ENCODE data around the gene GPR108.
"Not testable (repeated sequence)": the region's sequence is repeated elsewhere in the genome, so short reads cannot be mapped to it uniquely, and the experiment has no call there.

Gene GPR108

DNA sequence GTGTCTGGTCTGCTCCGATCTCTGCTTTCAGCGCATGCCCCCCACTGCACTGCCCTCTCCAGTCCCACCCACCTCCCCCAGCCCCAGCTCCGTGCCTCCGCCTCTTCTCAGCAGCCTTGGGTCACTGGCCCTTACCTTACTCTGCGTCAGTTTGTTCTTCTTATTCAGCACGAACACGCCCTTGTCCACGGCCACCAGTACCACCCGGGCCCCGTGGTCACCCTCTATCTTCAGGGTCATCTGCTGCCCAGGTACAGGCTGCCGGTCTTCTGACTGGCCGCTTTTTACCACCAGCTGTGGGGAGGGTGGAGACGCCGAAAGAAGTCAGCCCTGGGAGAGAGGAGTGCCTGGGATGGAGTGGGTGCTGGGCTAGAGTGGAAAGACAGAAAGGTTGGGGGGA lies 27.8 kb downstream of the GPR108 start:
- H3K4me1 Mint-ChIP-seq: no peaks in the 10 kb centered on the region
- H3K4me3 Mint-ChIP-seq: no peak overlapping the region
- TF ChIP-seq, protein P1, sequence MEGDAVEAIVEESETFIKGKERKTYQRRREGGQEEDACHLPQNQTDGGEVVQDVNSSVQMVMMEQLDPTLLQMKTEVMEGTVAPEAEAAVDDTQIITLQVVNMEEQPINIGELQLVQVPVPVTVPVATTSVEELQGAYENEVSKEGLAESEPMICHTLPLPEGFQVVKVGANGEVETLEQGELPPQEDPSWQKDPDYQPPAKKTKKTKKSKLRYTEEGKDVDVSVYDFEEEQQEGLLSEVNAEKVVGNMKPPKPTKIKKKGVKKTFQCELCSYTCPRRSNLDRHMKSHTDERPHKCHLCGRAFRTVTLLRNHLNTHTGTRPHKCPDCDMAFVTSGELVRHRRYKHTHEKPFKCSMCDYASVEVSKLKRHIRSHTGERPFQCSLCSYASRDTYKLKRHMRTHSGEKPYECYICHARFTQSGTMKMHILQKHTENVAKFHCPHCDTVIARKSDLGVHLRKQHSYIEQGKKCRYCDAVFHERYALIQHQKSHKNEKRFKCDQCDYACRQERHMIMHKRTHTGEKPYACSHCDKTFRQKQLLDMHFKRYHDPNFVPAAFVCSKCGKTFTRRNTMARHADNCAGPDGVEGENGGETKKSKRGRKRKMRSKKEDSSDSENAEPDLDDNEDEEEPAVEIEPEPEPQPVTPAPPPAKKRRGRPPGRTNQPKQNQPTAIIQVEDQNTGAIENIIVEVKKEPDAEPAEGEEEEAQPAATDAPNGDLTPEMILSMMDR (IDR thresholded peaks at IDR 0.05): no peak
- no peak for DNase-seq
- no peaks in the 10 kb centered on the region for H3K9me3 Mint-ChIP-seq
- H3K27ac Mint-ChIP-seq: no peak overlapping the region
- no peaks in the 10 kb centered on the region for H3K36me3 Mint-ChIP-seq (ENCODE audit: low read depth)
- peaks cover 69% of the 10 kb centered on the region for H3K27me3 Mint-ChIP-seq (ENCODE audit: low read depth, poor library complexity)

DNA sequence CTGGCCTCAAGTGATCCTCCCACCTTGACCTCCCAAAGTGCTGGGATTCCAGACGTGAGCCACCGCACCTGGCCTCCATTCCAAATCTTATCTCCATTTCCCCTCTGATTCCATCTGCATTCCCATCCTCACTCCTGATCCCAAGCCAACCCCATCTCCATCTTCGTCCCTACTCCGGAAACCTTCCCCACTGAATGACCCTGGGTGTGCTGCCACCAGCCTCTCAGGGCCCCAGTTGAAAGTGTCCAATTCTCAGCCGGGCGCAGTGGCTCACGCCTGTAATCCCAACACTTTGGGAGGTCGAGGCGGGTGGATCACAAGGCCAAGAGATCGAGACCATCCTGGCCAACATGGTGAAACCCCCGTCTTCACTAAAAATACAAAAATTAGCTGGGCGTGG lies 28.5 kb downstream of the GPR108 start:
- H3K27me3 Mint-ChIP-seq (ENCODE audit: low read depth, poor library complexity): peaks cover 69% of the 10 kb centered on the region
- not testable (repeated sequence) for H3K36me3 Mint-ChIP-seq (ENCODE audit: low read depth); H3K4me1 Mint-ChIP-seq; DNase-seq; H3K27ac Mint-ChIP-seq; H3K4me3 Mint-ChIP-seq; H3K9me3 Mint-ChIP-seq

DNA sequence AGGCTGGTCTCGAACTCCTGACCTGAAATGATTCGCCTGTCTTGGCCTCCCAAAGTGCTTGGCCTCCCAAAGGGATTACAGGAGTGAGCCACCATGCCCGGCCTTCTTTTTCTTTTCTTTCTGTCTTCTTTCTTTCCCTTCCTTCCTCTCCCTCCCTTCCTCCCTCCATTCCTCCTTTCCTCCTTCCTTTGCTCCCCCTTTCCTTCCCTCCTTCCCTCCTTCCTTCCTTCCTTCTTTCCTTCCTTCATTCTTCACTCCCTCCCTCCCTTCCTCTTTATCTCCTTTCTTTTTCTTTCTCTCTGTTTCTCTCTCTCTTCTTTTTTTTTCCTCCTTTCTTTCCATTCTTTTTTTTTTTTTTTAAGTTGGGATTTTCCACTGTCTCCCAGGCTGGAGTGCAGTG lies 29.0 kb downstream of the GPR108 start:
- H3K4me3 Mint-ChIP-seq: no peak overlapping the region
- no peaks in the 10 kb centered on the region for H3K36me3 Mint-ChIP-seq (ENCODE audit: low read depth)
- no peak overlapping the region for H3K27ac Mint-ChIP-seq
- H3K9me3 Mint-ChIP-seq: no peaks in the 10 kb centered on the region
- H3K27me3 Mint-ChIP-seq (ENCODE audit: low read depth, poor library complexity): peaks cover 69% of the 10 kb centered on the region
- DNase-seq: no peak
- TF ChIP-seq, protein P1 (IDR thresholded peaks at IDR 0.05): no peak
- H3K4me1 Mint-ChIP-seq: no peaks in the 10 kb centered on the region

DNA sequence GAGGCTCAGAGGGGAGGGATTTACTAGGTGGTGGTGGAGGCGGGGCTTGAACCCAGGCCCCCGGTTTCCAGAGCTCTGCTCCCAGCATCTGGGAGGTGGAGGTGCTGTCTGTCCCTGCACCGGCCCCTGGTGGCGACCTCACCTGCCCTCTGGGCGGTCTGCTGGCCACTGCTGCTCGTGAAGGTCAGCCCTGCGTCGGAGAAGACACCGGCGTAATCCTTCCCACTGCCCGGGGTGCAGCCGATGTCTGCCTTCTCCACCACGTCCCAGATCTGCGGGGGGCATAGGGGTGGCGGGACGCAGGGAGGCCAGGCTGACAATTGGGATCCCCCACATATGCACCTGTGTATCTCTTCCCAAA lies 29.7 kb downstream of the GPR108 start:
- Mint-ChIP-seq H3K36me3 (ENCODE audit: low read depth) (no peaks in the 10 kb centered on the region), H3K27me3 (ENCODE audit: low read depth, poor library complexity) (peaks cover 68% of the 10 kb centered on the region), H3K27ac (no peak overlapping the region), H3K4me1 (no peaks in the 10 kb centered on the region), H3K4me3 (no peak overlapping the region), H3K9me3 (peaks cover 4% of the 10 kb centered on the region)
- DNase-seq: no peak
- TF ChIP-seq, protein P1 (IDR thresholded peaks at IDR 0.05): no peak

DNA sequence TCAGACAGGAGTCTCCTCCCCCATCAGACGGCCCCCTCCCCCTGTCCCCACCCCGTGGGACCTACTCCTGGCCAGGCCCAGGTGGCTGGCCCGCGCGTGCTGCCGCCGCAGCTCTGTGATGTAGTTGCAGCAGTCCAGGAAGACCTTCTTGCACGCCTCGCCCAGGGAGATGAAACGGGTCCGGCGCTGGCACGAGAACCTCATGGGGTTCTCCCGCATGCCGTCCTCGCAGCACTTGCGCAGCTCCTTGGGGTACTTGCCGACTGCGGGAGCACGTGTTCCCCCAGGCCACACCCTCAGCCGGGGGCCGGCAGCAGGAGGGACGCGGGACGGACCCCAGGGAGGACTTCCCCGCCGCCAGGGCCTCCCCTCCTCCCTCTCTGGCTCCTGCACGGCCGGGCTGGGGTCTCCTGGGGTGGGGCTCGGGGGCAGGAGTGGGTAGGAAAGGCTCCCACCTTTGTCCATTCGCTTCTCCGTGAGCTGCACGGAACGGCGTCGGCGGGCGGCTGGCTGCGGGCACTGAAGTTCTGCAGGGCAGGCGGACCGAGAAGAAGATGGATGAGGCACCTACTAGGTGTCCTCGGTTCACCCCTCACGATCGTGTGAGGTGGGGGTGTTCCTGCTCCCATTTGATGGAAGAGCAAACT lies 30.2 kb downstream of the GPR108 start:
- TF ChIP-seq, protein P1 (IDR thresholded peaks at IDR 0.05): no peak
- no peak for DNase-seq
- Mint-ChIP-seq H3K27ac (no peak overlapping the region), H3K27me3 (ENCODE audit: low read depth, poor library complexity) (peaks cover 64% of the 10 kb centered on the region), H3K4me1 (no peaks in the 10 kb centered on the region), H3K4me3 (no peak overlapping the region), H3K9me3 (peaks cover 4% of the 10 kb centered on the region), H3K36me3 (ENCODE audit: low read depth) (no peaks in the 10 kb centered on the region)

DNA sequence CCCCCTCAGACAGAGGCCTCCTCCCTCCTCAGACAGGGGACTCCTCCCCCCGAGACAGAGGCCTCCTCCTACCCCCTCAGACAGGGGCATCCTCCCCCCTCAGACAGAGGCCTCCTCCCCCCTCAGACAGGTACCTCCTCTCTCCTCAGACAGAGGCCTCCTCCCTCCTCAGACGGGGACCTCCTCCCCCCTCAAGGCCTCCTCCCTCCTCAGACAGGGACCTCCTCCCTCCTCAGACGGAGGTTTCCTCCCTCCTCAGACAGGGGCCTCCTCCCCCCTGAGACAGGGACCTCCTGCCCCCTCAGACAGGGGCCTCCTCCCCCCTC lies 30.8 kb downstream of the GPR108 start:
- no peak for DNase-seq
- Mint-ChIP-seq H3K4me3 (no peak overlapping the region), H3K4me1 (no peaks in the 10 kb centered on the region), H3K27me3 (ENCODE audit: low read depth, poor library complexity) (peaks cover 63% of the 10 kb centered on the region), H3K36me3 (ENCODE audit: low read depth) (no peaks in the 10 kb centered on the region), H3K27ac (no peak overlapping the region), H3K9me3 (peaks cover 4% of the 10 kb centered on the region)
- TF ChIP-seq, protein P1 (IDR thresholded peaks at IDR 0.05): no peak

Measured in nephron progenitor cell (in vitro differentiated cells).